ENCODE data around the gene DYNC1H1. TPM values are rescaled to one million over a fixed set of nuclear protein-coding genes. Genes with fewer than 3 reads are reported as not detected.

Gene DYNC1H1
- polyA plus RNA-seq, 1 donor (not counting 4 experiments of a cell fraction or from before 2014, with no cell fraction given) = 166 TPM

DNA sequence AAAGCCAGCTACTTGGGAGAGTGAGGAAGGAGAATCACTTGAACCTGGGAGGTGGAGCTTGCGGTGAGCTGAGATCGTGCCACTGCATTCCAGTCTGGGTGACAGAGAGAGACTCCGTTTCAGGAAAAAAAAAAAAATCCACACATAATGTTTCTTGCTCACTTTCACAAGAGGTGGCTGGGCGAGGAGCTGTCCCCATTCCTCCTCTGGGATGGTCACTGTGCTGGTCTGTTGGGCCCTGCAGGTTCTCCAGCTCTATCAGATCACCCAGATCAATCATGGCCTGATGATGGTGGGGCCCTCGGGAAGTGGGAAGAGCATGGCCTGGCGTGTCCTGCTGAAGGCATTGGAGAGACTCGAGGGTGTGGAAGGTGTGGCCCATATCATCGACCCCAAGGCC lies 47.3 kb downstream of the DYNC1H1 start:
- H3K4me2 ChIP-seq (ENCODE audit: control insufficient read depth, extremely low read depth, insufficient read depth, low read depth, low read length) = no peak overlapping the region
- dilution Hi-C loops (cut with MboI; ENCODE audit: extremely low pct_ligation_motif_present, low sequenced_read_pairs) = no loop called here
- H2AFZ ChIP-seq (ENCODE audit: control insufficient read depth, low read length) = no peak overlapping the region
- no peaks in the 10 kb centered on the region for H3K79me2 ChIP-seq (ENCODE audit: control insufficient read depth, insufficient read depth, low read length)
- FAIRE-seq (no peak), DNase-seq (ENCODE audit: low read depth, low spot score) (no peak)
- H3K9ac ChIP-seq (ENCODE audit: control insufficient read depth, extremely low read depth, insufficient read depth, low read length) = no peak overlapping the region
- TF ChIP-seq EZH2 (IDR thresholded peaks at IDR 0.05; ENCODE audit: low read length) = no peak
- TF ChIP-seq, protein P1, sequence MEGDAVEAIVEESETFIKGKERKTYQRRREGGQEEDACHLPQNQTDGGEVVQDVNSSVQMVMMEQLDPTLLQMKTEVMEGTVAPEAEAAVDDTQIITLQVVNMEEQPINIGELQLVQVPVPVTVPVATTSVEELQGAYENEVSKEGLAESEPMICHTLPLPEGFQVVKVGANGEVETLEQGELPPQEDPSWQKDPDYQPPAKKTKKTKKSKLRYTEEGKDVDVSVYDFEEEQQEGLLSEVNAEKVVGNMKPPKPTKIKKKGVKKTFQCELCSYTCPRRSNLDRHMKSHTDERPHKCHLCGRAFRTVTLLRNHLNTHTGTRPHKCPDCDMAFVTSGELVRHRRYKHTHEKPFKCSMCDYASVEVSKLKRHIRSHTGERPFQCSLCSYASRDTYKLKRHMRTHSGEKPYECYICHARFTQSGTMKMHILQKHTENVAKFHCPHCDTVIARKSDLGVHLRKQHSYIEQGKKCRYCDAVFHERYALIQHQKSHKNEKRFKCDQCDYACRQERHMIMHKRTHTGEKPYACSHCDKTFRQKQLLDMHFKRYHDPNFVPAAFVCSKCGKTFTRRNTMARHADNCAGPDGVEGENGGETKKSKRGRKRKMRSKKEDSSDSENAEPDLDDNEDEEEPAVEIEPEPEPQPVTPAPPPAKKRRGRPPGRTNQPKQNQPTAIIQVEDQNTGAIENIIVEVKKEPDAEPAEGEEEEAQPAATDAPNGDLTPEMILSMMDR (optimal IDR thresholded peaks at IDR 0.05 in 1 of 3, IDR thresholded peaks at IDR 0.05 in 1 of 3, conservative IDR thresholded peaks at IDR 0.05 in 1 of 3; ENCODE audit: extremely low read depth in 1 of 3, insufficient read depth in 2 of 3, low read length in 3 of 3) = no peak
- no peaks in the 10 kb centered on the region for H4K20me1 ChIP-seq (ENCODE audit: control insufficient read depth, extremely low read depth, insufficient read depth, low read length)
- no peaks in the 10 kb centered on the region for H3K9me1 ChIP-seq (ENCODE audit: control insufficient read depth, extremely low read depth, insufficient read depth, low read length)
- peaks cover 78 to 81% of the 10 kb centered on the region in 2 experiments for H3K36me3 ChIP-seq (ENCODE audit: control insufficient read depth in 2 of 2, extremely low read depth in 1 of 2, insufficient read depth in 2 of 2, low read length in 2 of 2)
- H3K27ac ChIP-seq (ENCODE audit: control insufficient read depth, insufficient read depth, low read length) = no peak overlapping the region
- no peaks in the 10 kb centered on the region for H3K4me1 ChIP-seq (ENCODE audit: control insufficient read depth, extremely low read depth, insufficient read depth, low read length)
- no peaks in the 10 kb centered on the region for H3K27me3 ChIP-seq (ENCODE audit: control insufficient read depth, extremely low read depth, insufficient read depth, low read length)
- H3K9me3 ChIP-seq (ENCODE audit: control insufficient read depth, low read depth, low read length) = no peaks in the 10 kb centered on the region
- H3K4me3 ChIP-seq (ENCODE audit: control insufficient read depth in 2 of 3, extremely low read depth in 1 of 3, insufficient read depth in 2 of 3, low read depth in 1 of 3, low read length in 3 of 3) = no peak overlapping the region

DNA sequence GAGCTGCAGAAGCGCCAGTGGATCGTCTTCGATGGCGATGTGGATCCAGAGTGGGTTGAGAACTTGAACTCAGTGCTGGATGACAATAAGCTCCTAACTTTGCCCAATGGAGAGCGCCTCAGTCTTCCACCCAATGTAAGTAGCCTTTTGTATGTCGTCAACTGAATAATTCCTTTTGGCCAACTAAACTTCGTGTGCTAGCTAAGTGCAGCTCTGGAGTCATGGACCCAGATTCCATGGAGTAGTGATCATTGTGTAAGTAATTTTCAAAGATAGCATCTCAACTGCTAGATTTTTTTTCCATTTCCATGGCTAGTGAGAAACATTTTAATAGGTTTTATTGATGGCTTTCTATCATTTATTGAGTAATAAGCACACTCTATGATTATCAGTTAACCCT lies 48.0 kb downstream of the DYNC1H1 start:
- dilution Hi-C loops (cut with MboI; ENCODE audit: extremely low pct_ligation_motif_present, low sequenced_read_pairs) = no loop called here
- no peak for FAIRE-seq
- H3K4me2 ChIP-seq (ENCODE audit: control insufficient read depth, extremely low read depth, insufficient read depth, low read depth, low read length) = no peak overlapping the region
- H3K4me3 ChIP-seq (ENCODE audit: control insufficient read depth in 2 of 3, extremely low read depth in 1 of 3, insufficient read depth in 2 of 3, low read depth in 1 of 3, low read length in 3 of 3) = no peak overlapping the region
- no peak for TF ChIP-seq EZH2 (IDR thresholded peaks at IDR 0.05; ENCODE audit: low read length)
- TF ChIP-seq, protein P1 (optimal IDR thresholded peaks at IDR 0.05 in 1 of 3, IDR thresholded peaks at IDR 0.05 in 1 of 3, conservative IDR thresholded peaks at IDR 0.05 in 1 of 3; ENCODE audit: extremely low read depth in 1 of 3, insufficient read depth in 2 of 3, low read length in 3 of 3) = no peak
- H2AFZ ChIP-seq (ENCODE audit: control insufficient read depth, low read length) = no peak overlapping the region
- H3K27ac ChIP-seq (ENCODE audit: control insufficient read depth, insufficient read depth, low read length) = no peak overlapping the region
- H3K9ac ChIP-seq (ENCODE audit: control insufficient read depth, extremely low read depth, insufficient read depth, low read length) = no peak overlapping the region
- no peaks in the 10 kb centered on the region for H3K79me2 ChIP-seq (ENCODE audit: control insufficient read depth, insufficient read depth, low read length)
- H4K20me1 ChIP-seq (ENCODE audit: control insufficient read depth, extremely low read depth, insufficient read depth, low read length) = no peaks in the 10 kb centered on the region
- H3K27me3 ChIP-seq (ENCODE audit: control insufficient read depth, extremely low read depth, insufficient read depth, low read length) = no peaks in the 10 kb centered on the region
- no peak for DNase-seq (ENCODE audit: low read depth, low spot score)
- H3K9me1 ChIP-seq (ENCODE audit: control insufficient read depth, extremely low read depth, insufficient read depth, low read length) = no peaks in the 10 kb centered on the region
- no peaks in the 10 kb centered on the region for H3K9me3 ChIP-seq (ENCODE audit: control insufficient read depth, low read depth, low read length)
- peaks cover 81 to 82% of the 10 kb centered on the region in 2 experiments for H3K36me3 ChIP-seq (ENCODE audit: control insufficient read depth in 2 of 2, extremely low read depth in 1 of 2, insufficient read depth in 2 of 2, low read length in 2 of 2)
- H3K4me1 ChIP-seq (ENCODE audit: control insufficient read depth, extremely low read depth, insufficient read depth, low read length) = no peaks in the 10 kb centered on the region
